Activated CD4-positive, alpha-beta T cell treated with anti-CD3 and anti-CD28 coated beads, Interleukin-2, Interleukin-4, amounts not matched to agents 100 ng/mL and 50 ng/mL, durations not matched to agents 16 hours and 8 hours (primary cell): ENCODE data around the gene KLHL2.
A peak's percentile ranks its signal among the peaks of the same experiment; 100 is the strongest.
"Not testable (repeated sequence)": the region's sequence is repeated elsewhere in the genome, so short reads cannot be mapped to it uniquely, and the experiment has no call there.

Experiments used
- DNase-seq: peaks from one replicate; pipeline ENCODE4 v3.0.0-alpha.2; 2020; ENCODE audit warnings: low spot score

KLHL2 gene

DNA sequence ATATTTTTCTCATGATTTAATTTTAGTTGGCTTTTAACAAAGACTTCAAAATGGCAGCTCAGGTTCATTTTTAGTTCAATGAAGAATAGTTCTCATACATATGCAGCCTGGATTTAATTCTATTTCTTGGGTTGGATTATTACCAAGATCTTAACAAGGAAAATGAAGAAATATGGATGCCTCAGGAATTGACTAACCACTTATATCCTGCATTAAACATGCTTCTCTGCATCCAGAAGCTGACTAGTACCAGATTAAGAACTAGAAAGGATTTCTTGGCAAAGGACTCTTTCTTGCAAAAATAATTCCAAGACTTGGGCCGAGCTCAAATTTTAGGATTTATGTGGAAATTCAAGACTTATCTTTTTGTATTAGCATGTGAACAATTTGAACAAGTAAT is 5.6 kb upstream of the KLHL2 start:
- DNase-seq: no peak

DNA sequence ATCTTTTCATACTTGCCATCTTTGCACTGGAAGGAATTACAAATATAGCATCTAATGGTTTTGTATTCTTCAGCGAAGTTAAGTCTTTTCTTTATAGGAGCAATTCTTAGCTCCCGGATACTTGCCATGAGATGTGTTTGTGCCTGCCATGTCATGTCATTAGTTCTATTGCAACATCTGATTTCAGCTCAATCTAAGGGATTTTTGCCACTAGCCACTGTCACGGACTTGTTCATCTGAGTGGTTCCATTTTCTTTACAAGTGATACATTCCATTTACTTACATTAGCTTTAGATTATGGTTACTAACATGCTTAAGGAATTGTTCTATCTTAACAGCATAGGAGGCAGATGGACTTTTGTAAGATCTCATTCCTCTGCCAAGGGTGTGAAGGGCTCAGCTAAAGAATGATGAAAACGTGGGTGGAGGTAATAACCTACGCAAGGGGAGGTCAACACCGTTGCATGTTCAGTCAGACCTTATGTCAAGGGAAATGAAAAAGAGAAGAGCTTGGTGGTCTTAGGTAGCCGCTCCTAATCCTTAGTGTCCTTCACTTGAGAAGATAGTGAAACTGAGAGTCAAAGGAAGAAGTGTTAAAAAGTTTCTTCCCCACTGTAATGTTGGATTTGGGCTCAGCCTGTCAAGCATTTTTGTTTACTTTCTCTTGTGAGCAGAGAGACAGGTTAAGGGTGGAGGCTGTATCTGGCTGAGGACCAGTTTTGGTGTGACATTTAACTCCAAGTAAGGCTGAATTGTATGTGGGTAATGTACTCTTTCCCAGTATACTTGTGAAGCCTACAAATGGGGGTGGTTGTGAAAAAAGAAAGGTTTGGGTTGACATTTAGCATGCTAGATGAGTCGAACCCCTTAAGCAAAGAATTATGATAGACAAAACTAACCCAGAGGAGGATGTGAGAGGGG is 3.6 kb upstream of the KLHL2 start:
- no peak for DNase-seq

DNA sequence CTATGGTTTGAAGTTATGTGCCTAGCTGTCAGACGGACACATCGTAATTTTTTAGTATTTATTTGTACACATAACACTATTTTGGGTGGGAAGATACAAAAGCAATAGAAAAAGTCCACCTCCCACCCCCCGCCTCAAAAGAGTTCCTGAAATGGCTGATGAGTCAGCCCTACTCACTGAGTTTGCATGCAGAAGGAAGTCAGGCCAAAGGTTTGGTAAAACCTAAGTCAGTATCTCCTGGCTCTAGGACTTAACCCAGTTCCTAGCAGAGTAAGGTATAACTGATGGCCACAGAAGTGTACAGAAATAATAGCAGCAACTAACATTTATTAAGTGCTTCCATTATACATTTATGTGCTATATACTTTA is 2.9 kb upstream of the KLHL2 start:
- no peak for DNase-seq

DNA sequence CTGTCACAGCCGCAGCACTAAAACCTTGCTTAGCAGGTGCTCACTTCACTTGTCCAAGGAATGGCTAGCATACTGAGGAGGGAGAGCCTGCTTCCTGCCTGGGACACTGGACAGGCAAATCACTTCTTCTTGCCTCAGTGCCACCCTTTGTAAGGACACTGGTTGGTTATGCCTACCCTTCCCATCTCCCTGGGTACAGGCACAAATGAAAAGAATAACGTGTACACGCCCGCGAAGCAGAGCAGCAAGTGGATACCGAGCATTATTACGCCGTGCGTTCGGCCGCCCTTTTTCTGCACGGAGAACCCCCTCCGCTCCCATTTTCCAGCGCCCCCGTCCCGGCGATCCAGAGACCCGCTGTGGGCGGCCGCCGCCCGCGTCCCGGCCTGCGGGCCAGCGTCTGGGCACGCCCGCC is 338 bp upstream of the KLHL2 start:
- DNase-seq: peak; percentile 29

DNA sequence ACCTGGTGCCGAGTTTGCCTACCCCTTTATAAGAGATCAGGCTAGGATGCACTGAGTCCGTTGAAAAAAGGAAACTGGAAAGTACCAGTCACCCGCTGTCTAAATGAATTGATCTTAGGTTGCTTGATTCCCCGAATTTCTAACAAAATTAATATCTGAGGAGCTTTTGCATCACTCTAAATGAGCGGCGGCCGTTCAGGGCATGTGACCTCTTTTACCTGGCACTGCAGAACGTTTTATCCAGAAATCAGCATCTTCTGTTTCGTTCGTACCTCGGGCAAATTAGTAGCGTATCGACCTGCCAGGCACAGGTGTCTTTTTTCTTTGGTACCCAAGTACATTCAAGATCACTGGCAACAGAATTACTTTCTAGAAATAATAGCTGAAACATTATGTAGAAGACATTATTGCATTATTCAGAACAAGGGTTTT is 876 bp downstream of the KLHL2 start:
- no peak for DNase-seq

DNA sequence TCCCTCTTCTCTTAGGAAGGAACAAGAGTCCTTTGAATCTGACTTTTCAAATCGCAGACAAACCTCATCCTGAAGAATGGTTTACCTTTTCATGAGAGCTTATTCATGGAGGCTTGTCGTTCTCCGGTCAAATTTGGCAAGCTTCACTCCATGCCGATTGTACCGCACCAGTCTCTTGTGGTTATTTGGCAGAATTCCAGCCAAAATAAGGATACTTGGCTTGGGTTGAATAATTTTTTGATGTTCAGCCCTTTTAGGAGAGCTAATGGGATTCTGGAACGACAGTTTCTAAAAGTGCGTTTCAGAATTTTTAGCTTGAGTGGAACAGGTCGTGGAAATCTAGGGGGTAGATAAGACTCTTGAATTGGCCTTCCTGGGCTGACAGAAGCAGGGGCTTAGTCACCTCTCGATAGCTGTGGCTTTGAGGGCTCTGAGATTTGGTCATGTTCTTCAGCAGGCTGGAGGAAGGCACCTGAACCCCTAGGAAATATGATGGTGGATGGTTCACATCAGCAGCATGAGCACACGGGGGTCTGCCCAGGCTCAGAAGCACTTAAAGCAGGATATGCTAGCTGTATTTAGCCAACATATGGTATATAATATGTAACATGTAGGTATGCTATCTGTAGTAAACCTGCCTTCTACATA is 1.5 kb downstream of the KLHL2 start:
- DNase-seq: peak; percentile 46

DNA sequence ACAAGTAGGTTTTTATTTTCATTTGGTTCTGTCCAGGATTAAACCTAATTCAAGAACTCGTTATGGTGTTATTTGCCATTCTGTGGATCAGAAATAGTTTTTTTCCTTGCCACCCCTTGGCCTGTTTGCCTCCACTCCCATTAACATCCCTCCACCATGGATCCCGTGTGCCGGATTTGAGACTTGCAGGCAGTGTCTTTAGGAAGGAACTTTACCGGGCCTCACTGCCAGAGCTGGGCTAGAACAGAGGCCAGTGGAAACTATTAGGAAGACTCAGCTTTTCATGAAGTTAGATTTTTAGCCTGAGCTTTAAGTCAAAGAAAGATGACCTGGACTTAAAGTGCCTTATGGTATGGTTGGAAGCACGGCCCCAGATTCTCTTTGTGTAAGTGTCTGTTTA is 2.4 kb downstream of the KLHL2 start:
- DNase-seq: no peak

DNA sequence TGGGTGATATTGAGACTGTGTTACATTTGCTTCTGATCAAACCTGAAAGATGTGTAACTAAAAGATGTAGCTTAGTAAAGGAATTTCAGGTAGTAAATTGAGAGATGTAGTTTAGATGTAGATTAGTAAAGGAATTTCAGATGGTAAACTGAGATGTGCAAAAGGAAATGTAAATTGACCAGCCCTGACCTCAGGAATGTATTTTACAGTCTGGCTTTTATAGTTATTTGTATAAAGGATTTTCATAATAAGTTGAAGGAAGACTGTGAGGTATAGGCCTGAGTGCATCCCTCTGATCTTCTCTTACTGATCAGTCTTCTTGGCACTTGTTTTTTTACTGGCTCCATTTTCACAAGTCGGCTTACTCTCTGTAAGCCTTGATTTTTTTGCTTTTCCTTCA is 3.2 kb downstream of the KLHL2 start:
- no peak for DNase-seq

DNA sequence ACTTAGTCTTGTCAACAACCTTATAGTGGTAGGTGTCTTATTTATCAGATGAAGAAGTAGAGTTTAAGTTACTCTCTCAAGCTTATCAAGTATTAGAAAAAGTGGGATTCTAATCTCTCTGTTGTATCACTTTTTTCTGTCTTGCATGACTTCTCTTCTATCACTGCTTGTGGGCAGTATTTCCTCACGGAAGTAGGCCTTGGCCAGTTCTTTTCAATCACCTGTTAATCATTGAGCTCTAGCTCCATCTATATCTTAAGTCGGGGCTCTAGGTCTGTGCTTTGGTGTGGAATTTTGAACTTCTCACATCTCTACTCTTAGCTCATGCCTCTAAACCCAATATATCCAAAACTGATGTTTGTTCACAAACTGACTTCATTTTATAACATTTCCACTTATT is 5.3 kb downstream of the KLHL2 start:
- DNase-seq: not testable (repeated sequence)

DNA sequence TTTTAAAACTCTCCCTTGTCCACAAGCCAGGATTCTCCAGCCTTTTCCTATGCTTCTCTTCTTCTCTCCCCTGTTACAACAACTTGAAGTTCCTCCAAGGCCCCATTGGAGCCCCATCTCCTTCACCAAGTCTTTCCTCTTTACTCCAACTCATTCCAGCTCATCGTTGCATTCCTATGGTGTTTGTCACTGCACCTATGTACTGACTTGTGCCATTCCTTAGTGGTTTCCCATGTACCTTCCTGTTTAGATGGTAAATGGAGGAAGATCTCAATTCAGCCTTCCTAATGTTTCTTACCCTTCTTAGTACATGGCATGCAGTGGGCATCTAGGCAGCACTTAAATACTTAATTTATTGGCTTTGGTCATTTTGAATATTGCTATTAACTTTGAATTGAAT is 6.0 kb downstream of the KLHL2 start:
- DNase-seq: not testable (repeated sequence)

DNA sequence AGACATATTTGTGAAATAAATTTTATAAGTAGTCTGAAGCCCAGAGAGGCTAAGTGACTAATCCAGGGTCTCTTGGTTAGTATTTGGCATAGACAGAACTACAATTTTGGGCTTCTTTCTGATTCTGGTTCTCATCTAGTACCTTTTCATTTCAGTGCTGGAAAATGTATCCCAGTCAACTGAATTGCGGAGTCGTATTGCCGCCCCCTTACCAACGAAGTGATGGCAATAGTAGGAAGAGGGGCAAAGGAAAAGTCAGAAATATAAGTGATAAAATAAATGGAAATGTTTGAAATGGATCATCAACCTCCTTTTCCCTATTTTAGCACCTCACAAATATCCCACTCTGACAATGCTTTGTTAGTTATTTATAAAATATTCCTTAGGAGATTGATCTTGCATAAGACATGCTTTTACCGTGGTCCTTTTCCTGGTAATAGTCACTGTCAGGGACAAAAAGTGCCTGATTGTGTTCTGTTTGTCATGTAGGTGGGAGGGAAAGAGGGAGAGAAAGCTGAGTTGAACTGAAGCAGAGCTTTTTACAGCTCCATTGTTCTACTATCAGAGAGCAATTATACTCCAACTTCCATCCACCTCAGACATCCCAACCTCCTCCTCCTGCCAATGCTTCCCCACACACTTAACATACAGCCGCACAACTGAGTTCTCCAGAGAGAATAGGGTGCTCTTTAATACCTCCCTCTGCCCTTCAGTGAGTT is 6.8 kb downstream of the KLHL2 start:
- DNase-seq: not testable (repeated sequence)

DNA sequence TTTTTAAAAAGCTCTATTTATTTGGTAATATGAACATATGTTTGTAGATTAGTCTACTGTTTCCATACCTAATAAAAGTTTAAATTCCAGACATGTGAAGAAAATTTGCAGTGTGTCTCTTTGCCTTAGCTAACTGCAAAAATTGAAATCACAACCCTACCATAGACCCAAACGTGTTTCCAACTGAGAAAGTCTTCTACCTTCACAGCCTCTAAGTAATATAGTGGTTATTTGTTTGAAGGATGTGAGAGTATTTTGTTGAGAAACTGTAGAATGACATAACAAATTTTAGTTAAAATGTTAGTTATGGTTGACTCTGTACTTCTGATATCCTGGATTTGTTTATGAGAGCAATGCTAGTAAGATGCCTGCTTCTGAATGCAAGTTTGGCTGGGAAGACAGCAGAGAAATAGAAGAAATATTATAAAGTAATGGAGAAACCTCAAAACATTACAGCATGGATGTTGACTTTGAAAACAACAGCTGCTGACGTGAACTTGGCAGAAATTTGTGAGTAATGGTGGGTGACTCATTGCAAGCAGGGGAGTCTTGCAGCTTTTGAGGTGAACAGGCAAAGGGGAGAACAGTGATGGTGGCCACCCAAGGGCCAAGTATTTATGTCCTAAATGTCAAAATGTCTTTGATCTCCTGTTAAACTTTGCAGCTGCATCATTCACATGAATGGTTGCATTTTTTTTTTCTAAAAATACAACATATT is 7.8 kb downstream of the KLHL2 start:
- DNase-seq: peak; percentile 62

DNA sequence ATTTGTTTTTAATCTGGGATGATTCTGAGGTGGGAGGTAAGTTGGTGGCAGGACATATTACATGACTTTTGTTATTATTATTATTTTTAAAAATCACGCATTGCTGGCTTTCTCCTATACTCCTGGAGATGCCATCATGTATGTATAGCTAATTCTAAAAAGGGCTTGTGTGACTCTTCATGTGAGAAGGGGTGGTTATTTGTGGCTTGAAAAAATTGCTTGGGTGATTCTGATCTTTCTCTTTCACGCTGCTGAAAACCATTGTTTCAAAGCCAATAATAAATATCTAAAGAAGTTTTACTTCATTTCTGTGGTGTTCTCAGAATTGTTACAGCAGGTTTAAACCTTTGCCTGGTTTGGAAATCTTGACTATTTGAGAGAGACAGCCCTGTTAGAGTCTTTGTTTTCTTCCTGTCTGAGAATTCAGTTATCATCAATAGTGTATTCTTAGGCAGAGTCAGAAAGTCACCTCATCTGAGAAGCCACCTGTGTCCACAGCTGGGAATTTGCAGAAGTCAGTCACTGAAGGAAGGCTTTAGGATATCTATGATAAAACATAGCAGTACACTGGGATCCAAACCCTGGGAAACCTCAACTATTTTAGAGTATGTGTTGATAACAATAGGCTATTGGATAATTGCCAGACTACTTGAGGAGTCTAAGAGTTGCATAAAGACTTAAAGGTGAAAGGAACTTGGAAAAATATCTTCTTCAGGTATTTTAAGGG is 8.6 kb downstream of the KLHL2 start:
- not testable (repeated sequence) for DNase-seq

DNA sequence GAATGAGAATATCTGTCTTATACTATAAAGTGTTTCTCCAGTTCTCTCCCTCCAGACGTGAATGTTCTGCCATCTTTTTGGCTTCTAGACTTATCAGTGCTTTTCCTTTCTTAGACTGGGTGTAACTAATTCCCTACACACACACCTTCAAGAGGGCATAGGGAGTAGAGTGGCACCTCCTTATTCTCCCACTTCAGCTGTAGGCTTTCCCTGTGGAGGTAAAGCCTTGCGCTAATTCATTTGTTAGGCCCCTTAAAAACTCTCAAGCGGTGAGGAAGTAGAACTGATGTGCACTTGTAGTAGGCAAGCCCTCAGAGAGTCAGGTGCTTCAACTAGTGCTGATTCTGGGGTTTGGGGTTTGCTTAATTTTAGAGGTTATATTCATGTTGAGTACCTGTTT is 10.0 kb downstream of the KLHL2 start:
- no peak for DNase-seq

DNA sequence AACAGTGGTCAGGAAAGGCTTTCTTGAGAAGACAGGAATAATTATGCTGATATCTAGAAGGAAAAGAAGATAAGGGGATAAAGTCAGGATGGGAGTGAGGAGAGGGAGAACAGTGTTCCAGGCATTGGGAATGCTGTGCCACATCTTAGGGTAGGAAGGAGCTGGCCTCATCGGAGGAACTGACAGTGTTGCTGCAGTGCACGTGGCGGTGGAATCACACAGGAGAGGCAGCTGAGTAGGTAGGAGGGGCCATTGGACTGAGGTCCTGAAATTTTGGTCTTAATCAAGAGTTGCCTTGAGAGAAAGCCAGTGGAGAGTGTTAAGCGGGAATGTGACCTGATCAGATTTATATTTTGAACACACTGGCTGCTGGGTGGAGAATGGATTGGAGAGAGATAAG is 13.9 kb downstream of the KLHL2 start:
- not testable (repeated sequence) for DNase-seq

DNA sequence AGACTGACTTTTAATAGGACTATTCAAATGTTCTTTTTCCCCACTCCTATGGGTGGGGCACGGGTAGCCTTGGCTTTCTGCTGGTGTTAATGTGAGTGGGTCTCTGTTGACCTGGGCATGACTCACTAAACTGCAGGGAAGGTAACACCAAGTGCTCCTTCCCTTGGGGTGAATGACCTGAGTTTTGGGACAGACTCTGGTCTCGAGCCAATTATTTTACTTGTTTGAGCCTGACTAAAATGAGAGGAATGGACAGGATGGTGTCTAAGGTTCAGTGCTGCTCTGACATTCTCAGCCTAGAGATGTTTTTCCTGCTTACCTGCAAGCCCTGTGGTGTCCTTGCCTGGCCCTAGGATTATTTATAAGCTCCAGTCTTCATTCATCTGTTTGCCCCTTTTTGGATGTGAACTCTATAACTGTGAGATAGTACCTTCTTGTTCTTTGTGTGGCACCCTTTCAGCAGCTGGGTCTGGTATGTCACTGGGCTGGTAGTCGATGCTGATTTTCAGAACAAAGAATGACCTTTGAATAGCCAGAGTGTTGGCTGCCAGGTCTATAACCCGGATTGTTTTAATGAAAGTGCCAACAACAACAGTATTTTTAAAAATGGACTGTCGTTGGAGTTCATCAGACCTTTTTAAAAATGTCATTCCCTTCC is 14.8 kb downstream of the KLHL2 start:
- DNase-seq: not testable (repeated sequence)

DNA sequence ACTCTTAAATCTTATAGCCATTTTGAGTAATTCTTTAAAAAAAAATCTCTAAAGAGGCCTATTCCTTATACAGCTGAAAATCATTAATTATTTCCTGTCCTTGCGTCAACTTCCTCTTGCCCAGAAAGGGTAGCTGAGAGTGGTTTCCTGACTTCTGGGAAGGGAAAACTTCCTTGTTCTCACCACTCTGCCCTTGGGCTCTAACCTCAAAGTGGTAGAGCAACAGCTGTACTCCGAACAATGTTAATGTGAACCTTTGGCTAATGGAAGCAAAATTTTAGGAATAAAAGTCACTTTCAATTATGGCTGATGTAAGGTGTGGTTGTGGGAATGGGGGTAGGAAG is 15.3 kb downstream of the KLHL2 start:
- no peak for DNase-seq

DNA sequence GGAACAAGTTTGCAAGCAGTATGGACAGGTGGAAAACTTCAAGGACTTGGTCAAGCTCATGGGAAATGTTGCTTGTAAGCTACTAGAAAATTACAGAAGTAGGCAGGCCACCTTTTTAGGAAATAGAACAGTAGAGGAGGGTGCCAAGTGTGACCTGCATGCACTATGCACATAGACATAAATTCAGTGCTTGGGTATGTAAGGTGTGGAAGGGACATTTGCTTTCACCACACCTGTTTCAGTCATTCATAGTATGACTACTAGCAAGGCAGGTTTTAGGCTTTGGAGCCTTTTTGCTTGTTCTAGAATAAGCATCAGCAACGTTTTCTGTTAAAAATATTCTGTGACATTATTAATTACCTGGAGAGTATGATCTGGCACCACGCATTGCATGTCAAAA is 20.0 kb downstream of the KLHL2 start:
- not testable (repeated sequence) for DNase-seq

DNA sequence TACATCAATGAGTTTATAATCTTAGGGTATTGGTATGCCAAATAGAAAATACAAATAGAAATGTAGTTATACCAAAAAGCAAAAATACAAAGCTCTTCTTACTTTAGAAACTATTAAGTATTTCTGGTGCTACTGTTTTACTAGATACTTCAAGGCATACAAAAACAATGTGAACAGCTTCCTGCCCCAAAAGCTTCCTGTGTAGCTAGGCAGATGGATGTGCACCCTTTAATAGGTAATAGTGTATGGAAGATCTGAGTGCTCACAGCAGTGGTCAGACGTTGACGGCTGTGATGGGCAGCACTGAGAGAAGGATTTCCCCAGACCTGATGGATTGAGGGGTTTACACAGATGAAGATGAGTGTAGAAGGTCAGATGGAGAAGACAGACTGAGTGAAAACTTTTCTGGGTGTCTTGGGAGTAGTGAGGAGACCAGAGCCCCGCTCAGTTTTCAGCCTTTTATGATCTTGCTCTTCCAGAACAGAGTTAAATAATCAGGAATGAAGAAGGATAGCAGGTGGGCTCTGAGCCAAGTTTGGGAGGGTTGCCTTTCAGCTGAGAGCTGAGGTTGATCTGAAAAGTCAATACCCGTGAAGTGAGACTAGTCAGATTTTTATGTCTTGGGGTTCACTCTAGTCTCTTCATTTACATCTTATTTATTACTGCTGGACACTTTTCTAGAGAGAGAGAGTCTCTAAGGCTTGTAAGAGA is 22.3 kb downstream of the KLHL2 start:
- DNase-seq: not testable (repeated sequence)
